GM21619 (cell line): ENCODE measurements around the gene SLC6A11.

Source experiments
- ATAC-seq: cut with Tn5 transposase; IDR thresholded peaks from one replicate; pipeline ENCODE4 v1.9.1; 2021; ENCODE audit not compliant: unreplicated experiment

The SLC6A11 gene

GRCh38 chr3:10816019-10816862 lies at the start of gene SLC6A11:
SLC6A11 (plus strand) TSS chr3:10816228; CDS start chr3:10816266, 38 bp downstream.
- no peak for ATAC-seq

GRCh38 chr3:10768708-10769394 lies 47.2 kb upstream of the SLC6A11 start:
- ATAC-seq = no peak

GRCh38 chr3:10770547-10770946 lies 45.5 kb upstream of the SLC6A11 start:
- no peak for ATAC-seq

- no peak for ATAC-seq
Observed at GRCh38 chr3:10770981-10771380, 45.0 kb upstream of the SLC6A11 start.

GRCh38 chr3:10771486-10772270 lies 44.4 kb upstream of the SLC6A11 start:
- ATAC-seq = no peak

GRCh38 chr3:10772271-10773161 lies 43.5 kb upstream of the SLC6A11 start:
- no peak for ATAC-seq

GRCh38 chr3:10774129-10774670 lies 41.8 kb upstream of the SLC6A11 start:
- ATAC-seq = no peak

- no peak for ATAC-seq
Observed at GRCh38 chr3:10774825-10775224, 41.2 kb upstream of the SLC6A11 start.

GRCh38 chr3:10775259-10775658 lies 40.8 kb upstream of the SLC6A11 start:
- no peak for ATAC-seq

GRCh38 chr3:10775828-10776227 lies 40.2 kb upstream of the SLC6A11 start:
- ATAC-seq = no peak

- no peak for ATAC-seq
Observed at GRCh38 chr3:10777627-10778026, 38.4 kb upstream of the SLC6A11 start.

GRCh38 chr3:10778492-10779292 lies 37.3 kb upstream of the SLC6A11 start:
- ATAC-seq = no peak

GRCh38 chr3:10779293-10779805 lies 36.7 kb upstream of the SLC6A11 start:
- ATAC-seq = no peak

- ATAC-seq = no peak
Observed at GRCh38 chr3:10780243-10780642, 35.8 kb upstream of the SLC6A11 start.

- no peak for ATAC-seq
Observed at GRCh38 chr3:10780922-10781321, 35.1 kb upstream of the SLC6A11 start.

- no peak for ATAC-seq
Observed at GRCh38 chr3:10781981-10782380, 34.0 kb upstream of the SLC6A11 start.

- ATAC-seq = no peak
Observed at GRCh38 chr3:10783360-10784351, 32.4 kb upstream of the SLC6A11 start.

GRCh38 chr3:10786640-10787039 lies 29.4 kb upstream of the SLC6A11 start:
- ATAC-seq = no peak
